H9 (cell line): ENCODE data around the gene TCOF1. TPM values are rescaled to one million over a fixed set of nuclear protein-coding genes. Genes with fewer than 3 reads are reported as not detected.

Source experiments
- DNase-seq: peaks from one replicate; pipeline ENCODE4 v3.0.0-alpha.2; 2017
- H2AFZ ChIP-seq: one replicate; pipeline ENCODE4 v1.6.1; 2013; ENCODE audit warnings: mild to moderate bottlenecking, low read length, control low read depth, moderate library complexity
- H2AK5ac ChIP-seq: 2 replicates; pipeline ENCODE4 v1.6.1; 2013; ENCODE audit warnings: low read length, control low read depth, mixed read lengths; ENCODE audit not compliant: insufficient read length
- H2BK120ac ChIP-seq: one replicate; pipeline ENCODE4 v1.6.1; 2013; ENCODE audit warnings: low read depth, mild to moderate bottlenecking, low read length, control low read depth, inconsistent platforms; ENCODE audit not compliant: poor library complexity, severe bottlenecking
- H2BK12ac ChIP-seq: 2 replicates; pipeline ENCODE4 v1.6.1; 2013; ENCODE audit warnings: low read length, control low read depth, mixed read lengths, low read depth; ENCODE audit not compliant: insufficient read length
- H2BK15ac ChIP-seq: 2 replicates; pipeline ENCODE4 v1.6.1; 2013; ENCODE audit warnings: low read depth, low read length, control low read depth
- H2BK20ac ChIP-seq: one replicate; pipeline ENCODE4 v1.6.1; 2013; ENCODE audit warnings: low read depth, mild to moderate bottlenecking, low read length, control low read depth, inconsistent platforms; ENCODE audit not compliant: poor library complexity, severe bottlenecking
- H2BK5ac ChIP-seq: 2 replicates; pipeline ENCODE4 v1.6.1; 2013; ENCODE audit warnings: low read length, control low read depth, mixed read lengths; ENCODE audit not compliant: insufficient read length
- H3K14ac ChIP-seq: 2 replicates; pipeline ENCODE4 v1.6.1; 2013; ENCODE audit warnings: low read length, control low read depth; ENCODE audit not compliant: insufficient read depth
- H3K18ac ChIP-seq: 2 replicates; pipeline ENCODE4 v1.6.1; 2013; ENCODE audit warnings: low read depth, mild to moderate bottlenecking, mixed read lengths, low read length, control low read depth; ENCODE audit not compliant: insufficient read length
- H3K23ac ChIP-seq: 2 replicates; pipeline ENCODE4 v1.6.1; 2013; ENCODE audit warnings: low read length, control low read depth, mixed read lengths, low read depth; ENCODE audit not compliant: insufficient read length
- H3K23me2 ChIP-seq: 2 replicates; pipeline ENCODE4 v1.6.1; 2013; ENCODE audit warnings: low read depth, mild to moderate bottlenecking, mixed read lengths, low read length, control low read depth; ENCODE audit not compliant: insufficient read length, poor library complexity, severe bottlenecking
- H3K27ac ChIP-seq: 2 replicates; pipeline ENCODE4 v1.5.1; 2013; ENCODE audit warnings: low read length, control low read depth, mixed read lengths, low read depth; ENCODE audit not compliant: insufficient read length
- H3K27me3 ChIP-seq: 2 replicates; pipeline ENCODE4 v1.6.1; 2013; ENCODE audit warnings: low read length, control low read depth, inconsistent platforms; ENCODE audit not compliant: insufficient read depth
- H3K4ac ChIP-seq: 2 replicates; pipeline ENCODE4 v1.6.1; 2013; ENCODE audit warnings: low read depth, mild to moderate bottlenecking, control low read depth, inconsistent platforms, low read length, moderate library complexity
- H3K4me1 ChIP-seq: 2 replicates; pipeline ENCODE4 v1.6.1; 2013; ENCODE audit warnings: low read length, control low read depth, inconsistent platforms; ENCODE audit not compliant: insufficient read depth
- H3K4me2 ChIP-seq: 2 replicates; pipeline ENCODE4 v1.6.1; 2013; ENCODE audit warnings: low read length, control low read depth, mixed read lengths; ENCODE audit not compliant: insufficient read length, insufficient read depth
- H3K56ac ChIP-seq: 2 replicates; pipeline ENCODE4 v1.6.1; 2013; ENCODE audit warnings: low read depth, mild to moderate bottlenecking, mixed read lengths, low read length, control low read depth; ENCODE audit not compliant: insufficient read length
- H3K79me1 ChIP-seq: 2 replicates; pipeline ENCODE4 v1.6.1; 2013; ENCODE audit warnings: low read depth, mild to moderate bottlenecking, moderate library complexity, low read length, control low read depth, inconsistent platforms; ENCODE audit not compliant: insufficient read depth, poor library complexity, severe bottlenecking
- H3K79me2 ChIP-seq: 2 replicates; pipeline ENCODE4 v1.6.1; 2013; ENCODE audit warnings: low read length, control low read depth, inconsistent platforms; ENCODE audit not compliant: insufficient read depth
- H3K9ac ChIP-seq: 2 replicates; pipeline ENCODE4 v1.6.1; 2013; ENCODE audit warnings: low read length, control low read depth, mixed read lengths; ENCODE audit not compliant: insufficient read length; ENCODE audit errors: extremely low read depth
- H3K9me3 ChIP-seq: one replicate; pipeline ENCODE4 v1.6.1; 2013; ENCODE audit warnings: low read depth, low read length, inconsistent platforms; ENCODE audit not compliant: control insufficient read depth
- H3T11ph ChIP-seq: one replicate; pipeline ENCODE4 v1.6.1; 2013; ENCODE audit warnings: mild to moderate bottlenecking, low read length, control low read depth, inconsistent platforms
- H4K20me1 ChIP-seq: one replicate; pipeline ENCODE4 v1.6.1; 2013; ENCODE audit not compliant: control insufficient read depth, insufficient read length, insufficient read depth
- H4K5ac ChIP-seq: 2 replicates; pipeline ENCODE4 v1.6.1; 2013; ENCODE audit warnings: low read depth, mild to moderate bottlenecking, mixed read lengths, low read length, control low read depth; ENCODE audit not compliant: insufficient read length
- H4K8ac ChIP-seq: replicated peaks from 2 replicates; pipeline ENCODE4 v1.6.1; 2013; ENCODE audit warnings: low read length, control low read depth, mixed read lengths, low read depth; ENCODE audit not compliant: insufficient read length
- H4K91ac ChIP-seq: 2 replicates; pipeline ENCODE4 v1.6.1; 2013; ENCODE audit warnings: low read depth, mild to moderate bottlenecking, moderate library complexity, mixed read lengths, low read length, control low read depth; ENCODE audit not compliant: insufficient read length
- H3K27ac Mint-ChIP-seq, 3 experiments: 2 replicates in 2 of 3; 3 replicates in 1 of 3; pipeline ENCODE4 v1.8.0; 2020 to 2021; ENCODE audit warnings: mixed read lengths in 3 of 3, mild to moderate bottlenecking in 1 of 3, moderate library complexity in 1 of 3
- H3K27me3 Mint-ChIP-seq: 2 replicates; pipeline ENCODE4 v1.8.0; 2021; ENCODE audit warnings: low read depth, mild to moderate bottlenecking, moderate library complexity, mixed read lengths
- H3K36me3 Mint-ChIP-seq, 3 experiments: 2 replicates in 2 of 3; 3 replicates in 1 of 3; pipeline ENCODE4 v1.8.0; 2020 to 2021; ENCODE audit warnings: low read depth in 3 of 3, mixed read lengths in 3 of 3; ENCODE audit not compliant: insufficient read depth in 1 of 3
- H3K4me1 Mint-ChIP-seq, 2 experiments: 2 replicates each; pipeline ENCODE4 v1.8.0; 2020; ENCODE audit warnings: mixed read lengths in 2 of 2
- H3K4me3 Mint-ChIP-seq, 2 experiments: 2 replicates in 1 of 2; 3 replicates in 1 of 2; pipeline ENCODE4 v1.8.0; 2020 to 2021; ENCODE audit warnings: mild to moderate bottlenecking in 2 of 2, mixed read lengths in 2 of 2, moderate library complexity in 1 of 2
- H3K9me3 Mint-ChIP-seq, 2 experiments: 2 replicates in 1 of 2; 3 replicates in 1 of 2; pipeline ENCODE4 v1.8.0; 2020; ENCODE audit warnings: mild to moderate bottlenecking in 2 of 2, mixed read lengths in 2 of 2, moderate library complexity in 1 of 2
- WGBS: extraction: QIAGEN DNeasy Blood & Tissue Kit; methylation state at CpG from one replicate; pipeline ENCODE4 v1.1.7; 2013; ENCODE audit warnings: missing lambda C conversion rate, low lambda C conversion rate, mixed read lengths; ENCODE audit not compliant: insufficient read length; ENCODE audit errors: extremely low coverage; 5-methylcytosine and 5-hydroxymethylcytosine counted together
- total RNA-seq: library from RNA; stranded (reverse); gene quantifications from 2 replicates; pipeline ENCODE4 v1.2.1, GENCODE V29; 2021
- TF ChIP-seq, protein P1 (sequence below): fragments of 200-600 bp; sonication (generic); conservative IDR thresholded peaks from 3 replicates; pipeline ENCODE4 v1.8.0; 2021; ENCODE audit warnings: antibody characterized with exemption, mild to moderate bottlenecking

The TCOF1 gene
- total RNA-seq, 1 experiment from 2014 or later = 128 TPM

DNA sequence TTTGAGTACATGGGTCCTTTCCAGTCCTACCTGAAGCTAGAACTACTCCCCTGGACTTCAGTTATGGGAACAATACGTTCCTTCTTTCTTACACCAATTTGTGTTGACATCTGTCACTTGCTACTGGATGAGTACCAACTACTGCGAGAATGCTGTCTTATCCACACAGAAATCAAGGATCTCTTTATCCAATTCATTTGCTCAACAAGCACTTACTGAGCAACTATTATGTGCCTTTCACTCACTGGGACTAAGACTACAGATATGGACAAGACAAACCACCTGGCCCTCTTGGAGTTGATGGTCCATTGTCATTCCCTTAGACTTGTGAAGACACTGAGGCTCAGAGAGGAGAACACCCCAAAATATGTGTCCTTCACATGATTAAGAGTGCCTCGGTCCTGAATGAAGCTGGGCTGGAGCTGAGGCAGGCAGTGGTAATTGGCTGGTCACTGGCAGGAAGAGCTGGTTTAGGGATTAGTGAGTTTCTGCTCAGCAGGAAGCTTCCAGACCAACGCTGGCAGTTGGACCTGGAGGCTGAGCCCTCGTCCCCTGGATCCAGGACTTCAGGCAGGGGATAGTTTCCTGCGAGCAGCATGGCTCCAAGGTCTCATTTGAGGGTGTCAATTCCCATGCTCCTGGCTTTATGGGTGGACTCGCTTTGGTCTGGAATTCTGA is 46.3 kb upstream of the TCOF1 start:
- Histone ChIP-seq H2BK12ac (no peak overlapping the region), H2AFZ (no peak overlapping the region), H4K20me1 (no peaks in the 10 kb centered on the region), H2BK5ac (no peak overlapping the region), H3K79me1 (no peaks in the 10 kb centered on the region), H3K4ac (no peak overlapping the region), H2BK15ac (no peak overlapping the region), H3K14ac (no peak overlapping the region), H3K56ac (no peak overlapping the region), H3K9me3 (no peaks in the 10 kb centered on the region), H2AK5ac (no peak overlapping the region), H3K18ac (no peak overlapping the region), H3K4me2 (no peak overlapping the region), H4K8ac (no peak overlapping the region), H2BK120ac (no peak overlapping the region), H2BK20ac (no peak overlapping the region), H3K23me2 (no peaks in the 10 kb centered on the region), H3K23ac (no peak overlapping the region), H3K27me3 (no peaks in the 10 kb centered on the region), H3T11ph (no peak overlapping the region), H4K91ac (no peak overlapping the region), H4K5ac (no peak overlapping the region), H3K9ac (no peak overlapping the region), H3K27ac (no peak overlapping the region), H3K4me1 (no peaks in the 10 kb centered on the region), H3K79me2 (no peaks in the 10 kb centered on the region)
- no peak for DNase-seq
- Mint-ChIP-seq H3K27ac (no peak overlapping the region), H3K27me3 (peaks cover 5% of the 10 kb centered on the region), H3K9me3 (no peaks in the 10 kb centered on the region), H3K4me1 (peaks cover 15 to 19% of the 10 kb centered on the region in 2 experiments), H3K4me3 (no peak overlapping the region), H3K36me3 (no peaks in the 10 kb centered on the region)
- TF ChIP-seq, protein P1, sequence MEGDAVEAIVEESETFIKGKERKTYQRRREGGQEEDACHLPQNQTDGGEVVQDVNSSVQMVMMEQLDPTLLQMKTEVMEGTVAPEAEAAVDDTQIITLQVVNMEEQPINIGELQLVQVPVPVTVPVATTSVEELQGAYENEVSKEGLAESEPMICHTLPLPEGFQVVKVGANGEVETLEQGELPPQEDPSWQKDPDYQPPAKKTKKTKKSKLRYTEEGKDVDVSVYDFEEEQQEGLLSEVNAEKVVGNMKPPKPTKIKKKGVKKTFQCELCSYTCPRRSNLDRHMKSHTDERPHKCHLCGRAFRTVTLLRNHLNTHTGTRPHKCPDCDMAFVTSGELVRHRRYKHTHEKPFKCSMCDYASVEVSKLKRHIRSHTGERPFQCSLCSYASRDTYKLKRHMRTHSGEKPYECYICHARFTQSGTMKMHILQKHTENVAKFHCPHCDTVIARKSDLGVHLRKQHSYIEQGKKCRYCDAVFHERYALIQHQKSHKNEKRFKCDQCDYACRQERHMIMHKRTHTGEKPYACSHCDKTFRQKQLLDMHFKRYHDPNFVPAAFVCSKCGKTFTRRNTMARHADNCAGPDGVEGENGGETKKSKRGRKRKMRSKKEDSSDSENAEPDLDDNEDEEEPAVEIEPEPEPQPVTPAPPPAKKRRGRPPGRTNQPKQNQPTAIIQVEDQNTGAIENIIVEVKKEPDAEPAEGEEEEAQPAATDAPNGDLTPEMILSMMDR = no peak
- no CpG with 5 or more reads among the region's 7 CpGs for whole genome bisulfite sequencing
